HepG2 (cell line): ENCODE measurements around the gene URGCP. TPM values are rescaled to one million over a fixed set of nuclear protein-coding genes. Genes with fewer than 3 reads are reported as not detected.

Experiments used
- ARID3A ChIP-seq: IDR thresholded peaks from 2 replicates; pipeline ENCODE4 v1.6.1; 2012; ENCODE audit warnings: low read depth, low read length, improper control_type of control experiment
- BORCS8-MEF2B ChIP-seq: sonication (generic); formaldehyde crosslinking; IDR thresholded peaks from 2 replicates; pipeline ENCODE4 v1.8.0; 2022; ENCODE audit warnings: mild to moderate bottlenecking, missing genetic modification reagents
- ESRRA ChIP-seq: sonication (generic); formaldehyde crosslinking; IDR thresholded peaks from 2 replicates; pipeline ENCODE4 v1.5.1; 2020; ENCODE audit warnings: mild to moderate bottlenecking, low read depth, missing genetic modification reagents
- FOXO4 ChIP-seq: sonication (generic); formaldehyde crosslinking; conservative IDR thresholded peaks from 2 replicates; pipeline ENCODE4 v1.8.1; 2023; ENCODE audit warnings: missing genetic modification reagents
- HMGXB4 ChIP-seq, 2 experiments: sonication (generic) in 1 of 2; formaldehyde crosslinking in 1 of 2; IDR thresholded peaks; 2 replicates each; pipeline versions ENCODE4 v1.4.0 to v1.6.1; 2018 to 2020; ENCODE audit warnings: missing genetic modification reagents in 2 of 2, borderline replicate concordance in 1 of 2, low read depth in 1 of 2, mild to moderate bottlenecking in 1 of 2, missing biosample characterization in 1 of 2
- HOXA5 ChIP-seq: sonication (generic); formaldehyde crosslinking; IDR thresholded peaks from 2 replicates; pipeline ENCODE4 v1.4.0; 2020; ENCODE audit warnings: missing genetic modification reagents
- JUNB ChIP-seq: sonication (generic); formaldehyde crosslinking; IDR thresholded peaks from 2 replicates; pipeline ENCODE4 v1.8.0; 2022; ENCODE audit warnings: missing genetic modification reagents, mild to moderate bottlenecking, borderline replicate concordance
- MAFF ChIP-seq: IDR thresholded peaks from 2 replicates; pipeline ENCODE4 v1.6.1; 2011; ENCODE audit warnings: low read depth, low read length, improper control_type of control experiment
- MED13 ChIP-seq: sonication (generic); formaldehyde crosslinking; IDR thresholded peaks from 2 replicates; pipeline ENCODE4 v1.5.0; 2020; ENCODE audit warnings: missing genetic modification reagents
- PLRG1 ChIP-seq: fragments of 450-650 bp; conservative IDR thresholded peaks from 2 replicates; pipeline ENCODE4 v1.6.1; 2016
- SIN3A ChIP-seq: IDR thresholded peaks from 2 replicates; pipeline ENCODE4 v1.6.1; 2011; ENCODE audit warnings: low read depth, mild to moderate bottlenecking, control low read depth, low read length, borderline replicate concordance
- SP4 ChIP-seq: sonication (generic); formaldehyde crosslinking; IDR thresholded peaks from 2 replicates; pipeline ENCODE4 v1.8.1; 2023; ENCODE audit warnings: mild to moderate bottlenecking, missing genetic modification reagents
- TCF12 ChIP-seq, 2 experiments: fragments of 450-650 bp in 1 of 2; sonication (generic) in 1 of 2; formaldehyde crosslinking in 1 of 2; IDR thresholded peaks; 2 replicates each; pipeline versions ENCODE4 v1.6.1 to v1.8.0; 2017 to 2022; ENCODE audit warnings: antibody characterized with exemption in 1 of 2, mild to moderate bottlenecking in 1 of 2, missing genetic modification reagents in 1 of 2, moderate library complexity in 1 of 2
- TGIF2 ChIP-seq: IDR thresholded peaks from 2 replicates; pipeline ENCODE4 v1.6.1; 2016; ENCODE audit warnings: control low read depth, missing compliant biosample characterization
- ZFAT ChIP-seq: sonication (generic); formaldehyde crosslinking; conservative IDR thresholded peaks from 2 replicates; pipeline ENCODE4 v1.8.1; 2023; ENCODE audit warnings: missing genetic modification reagents, inconsistent platforms
- ZNF280D ChIP-seq: sonication (generic); formaldehyde crosslinking; IDR thresholded peaks from 2 replicates; pipeline ENCODE4 v1.5.1; 2020; ENCODE audit warnings: mild to moderate bottlenecking, missing genetic modification reagents
- ZNF503 ChIP-seq: sonication (generic); formaldehyde crosslinking; IDR thresholded peaks from 2 replicates; pipeline ENCODE4 v1.4.0; 2020; ENCODE audit warnings: missing genetic modification reagents
- ZSCAN21 ChIP-seq: sonication (generic); formaldehyde crosslinking; IDR thresholded peaks from 2 replicates; pipeline ENCODE4 v1.8.0; 2022; ENCODE audit warnings: mild to moderate bottlenecking, missing genetic modification reagents, moderate library complexity, borderline replicate concordance
- polyA plus RNA-seq, 8 experiments: library from polyadenylated mRNA; depleted of rRNA in 3 of 8; stranded (reverse) in 7 of 8; unstranded in 1 of 8; fragments of >200 nt; fragmentation: Illumina TruSeq in 4 of 8; extraction: Trizol in 4 of 8; gene quantifications; 2 replicates each; pipeline versions ENCODE4 v1.2.1 to v1.2.3, GENCODE V29; 2011 to 2016; ENCODE audit warnings: low read depth in 4 of 8, missing spikeins in 1 of 8, mixed read lengths in 1 of 8; ENCODE audit not compliant: insufficient read depth in 1 of 8
- total RNA-seq, 5 experiments: library from RNA; depleted of rRNA; stranded (reverse); fragments of >200 nt; fragmentation: Illumina TruSeq; extraction: Trizol; gene quantifications; 2 replicates each; pipeline ENCODE4 v1.2.3, GENCODE V29; 2016; ENCODE audit warnings: low read depth in 1 of 5

Gene URGCP
- total and polyA plus RNA-seq, 2 of the 13 experiments (the other 11 are each of a cell fraction or from before 2014, with no cell fraction given), result 22.3 to 25.8 TPM

- TF ChIP-seq SIN3A (peak; percentile 66; the same call in 1 of the 2 replicates), FOXO4 (CRISPR knock-in tag) (0 out of 2 replicates have a peak, but pooled peaks have one; percentile 36), ZNF503 (no peak), ARID3A (no peak), BORCS8-MEF2B (CRISPR knock-in tag) (peak; percentile 90), JUNB (no peak), TGIF2 (peak; percentile 63; the same call in 1 of the 2 replicates), HOXA5 (CRISPR knock-in tag) (no peak), ZSCAN21 (no peak), ZNF280D (CRISPR knock-in tag) (no peak), ESRRA (CRISPR knock-in tag) (no peak), TCF12 (IDR thresholded peaks at IDR 0.05) (no peak), TCF12 (CRISPR knock-in tag; IDR thresholded peaks at IDR 0.05) (no peak), HMGXB4 (CRISPR knock-in tag; IDR thresholded peaks at IDR 0.05; ENCODE audit: borderline replicate concordance in 1 of 2, low read depth in 1 of 2) (peak; percentile 51 to 68; a peak in 2 of 4 replicates), MAFF (no peak), MED13 (CRISPR knock-in tag) (no peak), PLRG1 (no peak), SP4 (CRISPR knock-in tag) (peak; percentile 70; the same call in 1 of the 2 replicates), ZFAT (CRISPR knock-in tag) (no peak)
Measured at GRCh38 chr7:43869006-43869866, 37.2 kb downstream of the URGCP start, which contains the start of gene MRPS24 (continued).
